Measurements from ENCODE around the gene PODN.

PODN gene

GRCh38 chr1:53074313-53075154 is 12.5 kb downstream of the PODN start:
- no peak for DNase-seq (ENCODE audit: low read depth)

- DNase-seq (ENCODE audit: low read depth): no peak
These were observed 13.2 kb downstream of the PODN start for GRCh38 chr1:53075206-53075605.

GRCh38 chr1:53075761-53076163 is 13.7 kb downstream of the PODN start:
- DNase-seq (ENCODE audit: low read depth): no peak

GRCh38 chr1:53076165-53076564 is 14.2 kb downstream of the PODN start:
- no peak for DNase-seq (ENCODE audit: low read depth)

- no peak for DNase-seq (ENCODE audit: low read depth)
These were observed 14.9 kb downstream of the PODN start for GRCh38 chr1:53076721-53077598.

- no peak for DNase-seq (ENCODE audit: low read depth)
These were observed 15.6 kb downstream of the PODN start for GRCh38 chr1:53077599-53077965.

- no peak for DNase-seq (ENCODE audit: low read depth)
These were observed 16.5 kb downstream of the PODN start for GRCh38 chr1:53078333-53079101.

GRCh38 chr1:53079251-53079650 is 17.2 kb downstream of the PODN start:
- no peak for DNase-seq (ENCODE audit: low read depth)

- no peak for DNase-seq (ENCODE audit: low read depth)
These were observed 18.0 kb downstream of the PODN start for GRCh38 chr1:53080041-53080440.

GRCh38 chr1:53080769-53081168 is 18.8 kb downstream of the PODN start:
- no peak for DNase-seq (ENCODE audit: low read depth)

GRCh38 chr1:53081384-53082066 is 19.5 kb downstream of the PODN start:
- DNase-seq (ENCODE audit: low read depth): no peak

GRCh38 chr1:53082826-53083455 is 20.9 kb downstream of the PODN start:
- DNase-seq (ENCODE audit: low read depth): no peak

- DNase-seq (ENCODE audit: low read depth): no peak
These were observed 21.9 kb downstream of the PODN start for GRCh38 chr1:53083636-53084588.

GRCh38 chr1:53084589-53084971 is 22.6 kb downstream of the PODN start:
- DNase-seq (ENCODE audit: low read depth): no peak

- no peak for DNase-seq (ENCODE audit: low read depth)
These were observed 23.4 kb downstream of the PODN start for GRCh38 chr1:53085405-53085804.

GRCh38 chr1:53086491-53087070 is 24.6 kb downstream of the PODN start:
- no peak for DNase-seq (ENCODE audit: low read depth)

GRCh38 chr1:53087332-53088285 is 25.6 kb downstream of the PODN start:
- DNase-seq (ENCODE audit: low read depth): no peak

GRCh38 chr1:53088616-53089300 is 26.7 kb downstream of the PODN start:
- DNase-seq (ENCODE audit: low read depth): no peak
